GM19452 (cell line): ENCODE data around the gene LAMA4.

Experiments
- ATAC-seq: cut with Tn5 transposase; IDR thresholded peaks from one replicate; pipeline ENCODE4 v1.9.1; 2021; ENCODE audit not compliant: unreplicated experiment

The LAMA4 gene

DNA sequence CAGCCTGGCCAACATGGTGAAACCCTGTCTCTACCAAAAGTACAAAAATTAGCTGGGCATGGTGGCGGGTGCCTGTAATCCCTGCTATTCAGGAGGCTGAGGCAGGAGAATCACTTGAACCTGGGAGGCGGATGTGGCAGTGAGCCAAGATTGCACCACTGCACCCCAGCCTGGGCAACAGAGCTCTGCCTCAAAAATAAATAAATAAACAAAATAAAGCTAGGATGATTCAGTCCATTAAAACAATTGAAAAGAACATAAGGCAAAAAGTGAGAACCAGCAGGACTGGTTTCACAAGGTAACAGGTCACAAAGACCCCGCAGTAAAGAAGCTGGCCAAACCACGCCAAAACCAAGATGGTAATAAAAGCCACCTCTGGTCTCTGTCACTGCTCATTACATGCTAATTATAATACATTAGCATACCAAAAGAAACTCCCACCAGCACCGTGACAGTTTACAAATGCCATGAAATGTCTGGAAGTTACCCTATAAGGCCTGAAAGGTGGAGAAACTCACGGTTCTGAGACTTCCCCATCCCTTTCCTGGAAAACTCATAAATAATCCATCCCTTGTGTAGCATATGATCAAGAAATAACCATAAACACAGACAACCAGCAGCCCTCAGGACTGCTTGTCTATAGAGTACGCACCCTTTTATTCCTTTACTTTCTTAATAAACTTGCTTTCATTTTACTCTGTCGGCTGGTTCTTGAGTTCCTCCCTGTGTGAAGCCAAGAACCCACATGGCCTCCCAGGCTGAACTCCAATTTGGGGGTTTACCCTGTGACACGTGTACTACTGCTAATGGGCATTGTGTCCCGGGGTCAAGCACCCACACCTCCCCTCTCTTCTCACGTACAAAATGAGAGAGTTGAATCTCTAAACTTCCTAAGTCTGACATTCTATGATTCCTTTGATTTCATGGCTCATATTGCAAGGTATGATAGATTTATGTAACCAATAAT, 10.2 kb downstream of the LAMA4 start:
- ATAC-seq = no peak

DNA sequence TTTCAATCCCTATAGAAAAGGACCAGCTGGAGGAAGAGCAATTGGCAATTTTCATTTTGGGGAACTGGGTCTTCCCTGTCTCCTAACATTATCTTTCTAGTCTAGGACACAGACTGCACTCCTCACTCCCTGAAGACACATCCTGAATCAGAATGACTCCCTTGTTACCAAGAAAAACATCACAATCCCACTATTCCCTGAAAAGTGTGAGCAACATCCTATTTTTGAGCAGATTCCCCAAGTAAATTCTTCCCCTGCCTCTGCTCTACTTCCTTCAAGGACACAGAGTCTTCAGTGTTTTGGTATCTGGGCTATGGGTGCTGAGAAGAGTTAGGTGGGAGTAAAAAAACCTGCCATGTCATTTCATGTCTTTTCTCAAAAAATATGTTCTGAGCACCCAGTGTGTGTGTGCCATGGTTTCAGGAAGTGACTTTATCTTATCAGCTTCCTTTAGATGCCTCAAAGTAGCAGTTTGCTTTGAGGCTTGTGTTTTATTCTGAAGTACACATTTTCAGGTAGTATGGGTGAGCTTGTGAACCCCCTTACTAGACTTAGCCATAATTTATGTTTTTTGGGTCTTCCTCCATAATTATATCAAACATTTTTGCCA, 12.4 kb downstream of the LAMA4 start:
- ATAC-seq = no peak

DNA sequence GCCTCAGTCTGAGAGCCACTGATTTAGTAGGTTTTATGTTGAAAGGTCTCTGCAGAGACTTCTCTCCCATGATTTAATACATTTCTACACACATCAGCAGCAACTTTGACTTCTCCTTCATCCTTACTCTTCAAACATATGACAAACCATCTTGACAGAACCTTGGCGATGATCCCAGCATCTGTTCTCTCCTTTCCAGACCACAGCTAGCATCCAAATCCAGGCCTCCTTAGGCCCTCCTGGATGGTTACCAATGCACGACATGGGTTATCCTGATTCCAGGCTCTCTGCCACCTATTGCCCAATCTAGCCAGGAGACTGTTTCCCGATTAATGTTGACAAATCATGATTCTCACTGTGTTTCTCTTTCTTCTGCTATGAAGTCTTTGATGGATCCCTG, 16.8 kb downstream of the LAMA4 start:
- no peak for ATAC-seq

- no peak for ATAC-seq
These were observed 17.3 kb downstream of the LAMA4 start for GRCh38 chr6:112237066-112237465.

GRCh38 chr6:112235956-112236355, 18.4 kb downstream of the LAMA4 start:
- no peak for ATAC-seq

DNA sequence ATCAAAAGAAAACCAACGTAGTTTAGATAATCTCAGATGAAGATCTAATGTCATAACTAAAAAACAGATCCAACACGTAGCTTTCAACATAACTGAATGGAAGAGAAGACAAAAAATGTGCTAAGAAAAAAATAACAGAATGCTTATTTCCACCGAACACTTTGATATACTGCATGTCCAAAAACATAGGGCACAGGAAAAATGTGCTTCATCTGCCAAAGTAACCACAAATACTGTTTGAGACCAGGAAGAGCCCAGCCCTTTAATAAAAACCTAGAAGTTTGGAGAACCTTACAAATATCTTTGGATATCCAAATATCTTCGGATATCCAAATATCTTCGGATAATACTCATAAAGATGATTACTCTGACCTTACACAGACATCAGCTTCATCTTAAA, 19.8 kb downstream of the LAMA4 start:
- no peak for ATAC-seq

- ATAC-seq = no peak
These were observed 20.5 kb downstream of the LAMA4 start for GRCh38 chr6:112233847-112234246.

DNA sequence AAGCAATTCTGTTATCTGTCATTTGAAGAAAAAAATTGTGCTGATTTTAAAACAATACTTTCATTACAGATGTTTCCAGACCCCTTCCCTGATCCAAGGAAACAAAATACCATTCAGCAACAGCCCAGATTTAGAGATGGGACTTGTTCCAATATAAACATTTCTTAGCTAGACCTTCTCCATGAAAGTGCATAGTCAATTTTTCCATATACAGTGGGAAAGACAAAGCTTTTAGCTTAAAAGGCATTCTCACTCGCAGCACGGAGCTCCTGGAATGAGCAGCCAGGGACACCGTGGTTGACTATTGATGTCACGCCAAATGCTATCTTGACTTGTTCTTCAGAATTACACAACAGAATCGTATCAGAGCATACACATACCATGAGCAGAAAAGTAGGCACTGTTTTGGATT, 21.5 kb downstream of the LAMA4 start:
- no peak for ATAC-seq

- ATAC-seq = no peak
These were observed 22.7 kb downstream of the LAMA4 start for GRCh38 chr6:112231594-112232060.

DNA sequence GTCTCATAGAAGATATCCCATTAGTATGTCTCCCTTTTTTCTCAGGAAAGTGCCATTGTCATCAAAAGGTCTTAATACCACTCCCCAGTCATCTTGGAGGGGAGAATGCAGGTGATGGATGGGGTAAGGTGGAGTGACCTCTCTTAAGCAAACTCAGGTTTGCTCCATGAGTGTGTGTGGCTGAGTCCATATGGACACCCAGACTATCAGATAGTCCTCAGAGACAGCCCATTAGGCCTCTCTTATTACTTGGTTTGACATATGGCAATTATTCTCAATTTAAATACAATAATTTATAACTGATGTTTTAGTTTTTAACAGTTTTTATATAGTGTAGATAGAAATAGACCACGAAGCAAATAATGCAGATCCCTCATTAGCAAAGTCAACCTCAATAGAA, 23.2 kb downstream of the LAMA4 start:
- ATAC-seq = no peak

- ATAC-seq = no peak
These were observed 25.7 kb downstream of the LAMA4 start for GRCh38 chr6:112228480-112229332.

DNA sequence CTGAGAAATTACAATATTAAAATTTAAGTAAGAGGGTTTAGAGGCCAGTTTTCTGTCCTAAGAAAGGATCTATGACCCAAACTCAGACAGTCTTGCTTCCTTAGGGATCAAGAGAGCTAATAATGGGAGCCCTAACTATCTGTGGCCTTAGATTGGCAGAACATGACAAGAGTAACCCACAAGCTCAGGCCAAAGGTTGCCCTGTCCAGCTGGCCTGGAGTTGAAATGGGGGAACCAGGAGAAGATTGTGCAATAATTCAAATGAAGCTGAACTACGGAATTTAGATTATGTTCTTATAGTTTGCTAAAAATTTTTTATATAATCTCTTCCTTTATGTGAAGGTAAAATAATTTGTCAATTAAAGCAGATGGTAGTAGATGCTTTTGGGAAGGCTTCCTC, 26.4 kb downstream of the LAMA4 start:
- ATAC-seq = no peak

DNA sequence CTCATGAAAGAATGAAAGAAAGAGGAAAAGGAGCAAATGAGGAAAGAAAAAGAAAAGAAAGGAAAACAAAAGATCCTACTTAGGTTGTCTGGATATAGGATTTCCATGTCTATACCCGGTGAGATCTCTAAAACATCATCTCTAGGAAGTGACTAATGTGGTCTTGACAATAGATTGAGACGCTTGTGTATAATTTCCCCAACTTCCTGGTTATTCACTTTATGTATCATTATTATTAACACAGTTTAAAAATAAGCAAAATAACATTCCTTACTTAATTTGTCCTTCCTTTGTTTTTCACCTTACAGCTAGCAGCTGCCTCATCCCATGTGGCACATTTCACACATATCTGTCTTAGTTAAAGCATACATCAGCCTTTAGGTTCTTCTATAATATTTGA, 27.0 kb downstream of the LAMA4 start:
- ATAC-seq = no peak

GRCh38 chr6:112225691-112226090, 28.7 kb downstream of the LAMA4 start:
- ATAC-seq = no peak

- no peak for ATAC-seq
These were observed 30.3 kb downstream of the LAMA4 start for GRCh38 chr6:112224088-112224487.

DNA sequence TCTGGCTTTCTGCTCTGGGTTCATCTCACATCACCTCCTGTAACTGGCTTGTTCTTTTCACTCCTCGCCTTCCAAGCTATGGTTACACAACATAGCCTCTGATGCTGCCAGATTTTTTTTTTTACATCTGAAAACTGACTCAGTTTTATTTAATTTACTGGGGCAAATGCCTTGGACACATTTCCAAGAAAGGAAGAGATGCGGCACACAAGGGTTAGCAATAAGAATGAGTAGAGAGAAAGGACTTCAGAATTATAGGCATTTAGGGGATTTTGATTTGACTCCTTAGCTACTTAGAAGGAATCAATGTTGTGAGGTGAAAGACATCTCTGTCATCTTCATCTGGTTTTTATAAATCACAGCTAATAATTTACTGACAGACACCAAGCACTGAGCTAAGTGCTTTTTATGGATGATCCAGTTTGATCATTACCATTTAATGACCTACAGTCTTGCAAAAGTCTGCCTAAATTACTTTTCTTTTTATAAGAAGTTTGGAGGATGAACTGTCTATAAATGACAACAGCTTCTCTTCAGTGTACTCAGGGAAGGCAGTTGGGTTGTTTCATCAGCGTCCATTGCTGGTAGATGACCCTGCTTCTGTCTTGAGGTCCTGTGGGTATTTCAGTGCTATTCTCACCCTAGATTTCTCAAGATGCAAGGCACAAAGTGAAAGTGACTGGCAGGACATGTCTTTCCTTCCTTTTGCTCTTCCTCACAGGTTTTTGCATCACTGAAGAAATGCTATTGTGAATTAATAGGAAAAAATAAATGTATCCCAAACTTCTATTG, 31.1 kb downstream of the LAMA4 start:
- ATAC-seq = no peak

DNA sequence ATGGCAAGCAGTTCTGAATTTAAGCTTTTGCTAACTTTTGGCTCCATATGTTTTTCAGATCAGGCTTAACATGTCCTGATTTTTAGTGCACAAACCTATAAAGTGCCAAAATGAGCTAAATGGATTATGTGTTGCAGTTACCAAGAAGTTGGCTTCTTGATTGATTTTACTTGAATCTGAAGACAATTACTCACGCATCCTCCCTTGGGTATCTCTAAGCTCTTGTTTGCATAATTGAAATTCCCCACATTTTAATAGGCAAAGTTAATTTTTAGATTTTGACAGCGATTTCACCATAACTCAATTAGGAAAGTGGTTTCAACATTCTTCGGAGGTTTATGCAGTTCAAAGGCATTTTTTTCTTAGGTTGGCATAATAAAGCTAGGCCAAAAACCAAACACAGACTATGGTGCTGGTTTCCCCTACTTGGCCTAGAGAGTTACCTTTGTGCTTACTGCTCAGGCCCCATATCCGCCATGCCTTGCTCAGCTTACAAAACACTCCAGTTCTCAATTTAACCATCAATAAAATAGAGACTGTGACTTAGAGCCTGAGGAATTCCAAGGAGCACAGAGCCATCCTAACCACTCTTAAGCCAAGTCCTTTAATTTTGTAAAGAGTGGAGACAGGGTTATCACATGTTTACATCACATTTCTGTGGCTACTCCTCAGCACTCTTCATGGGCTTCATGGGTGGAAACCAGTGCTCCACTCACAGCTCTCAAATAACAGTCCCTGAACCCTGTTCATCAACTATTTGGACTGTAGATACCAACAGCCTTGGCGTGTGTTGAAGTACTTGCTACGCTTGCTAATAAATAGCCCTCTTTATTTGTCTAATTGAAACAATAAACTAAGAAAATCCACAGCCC, 32.1 kb downstream of the LAMA4 start:
- ATAC-seq = no peak

- ATAC-seq = no peak
These were observed 32.8 kb downstream of the LAMA4 start for GRCh38 chr6:112221561-112221960.

DNA sequence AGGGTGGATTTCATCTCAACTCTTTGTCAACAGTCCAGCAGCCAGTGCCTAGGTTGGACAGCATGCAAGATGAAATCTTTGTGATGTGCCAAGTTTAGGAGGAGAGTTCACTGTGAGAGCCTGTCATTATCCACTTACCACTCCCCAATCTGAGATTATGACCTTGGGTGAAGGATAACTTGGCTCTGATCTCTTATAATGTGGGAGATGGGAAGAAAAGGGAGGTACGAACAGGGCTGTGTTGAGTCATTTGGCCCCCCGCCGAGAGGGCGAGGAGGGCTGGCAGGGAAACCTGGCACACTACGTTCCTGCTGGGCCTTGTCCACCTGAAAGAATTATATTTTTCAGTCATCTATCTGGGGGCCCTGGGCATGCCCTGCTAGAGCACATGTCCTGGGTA, 35.8 kb downstream of the LAMA4 start:
- no peak for ATAC-seq
